DOHH2 (cell line): ENCODE measurements around the gene GAMT.

Source experiments
- H3F3A ChIP-seq: fragments of 200-600 bp; sonication (generic), shearing (Covaris generic); 2 replicates; pipeline ENCODE4 v1.6.0; 2016; ENCODE audit warnings: antibody characterized with exemption, mild to moderate bottlenecking; ENCODE audit not compliant: control insufficient read depth, insufficient read depth
- H3K27ac ChIP-seq: fragments of 200-600 bp; sonication (generic); 2 replicates; pipeline ENCODE4 v1.5.1; 2014; ENCODE audit warnings: low read depth, mild to moderate bottlenecking, low read length, moderate library complexity
- H3K27me3 ChIP-seq: fragments of 200-600 bp; sonication (generic); 2 replicates; pipeline ENCODE4 v1.6.1; 2014; ENCODE audit warnings: mild to moderate bottlenecking, low read length, mixed read lengths; ENCODE audit not compliant: control insufficient read depth
- H3K36me3 ChIP-seq: fragments of 200-600 bp; sonication (generic); 2 replicates; pipeline ENCODE4 v1.6.1; 2014; ENCODE audit warnings: mild to moderate bottlenecking, low read length, moderate library complexity, mixed read lengths; ENCODE audit not compliant: control insufficient read depth
- H3K4me1 ChIP-seq: fragments of 200-600 bp; sonication (generic); 2 replicates; pipeline ENCODE4 v1.6.1; 2014; ENCODE audit warnings: mild to moderate bottlenecking, low read length, mixed read lengths; ENCODE audit not compliant: control insufficient read depth
- H3K4me2 ChIP-seq: fragments of 200-600 bp; sonication (generic); 2 replicates; pipeline ENCODE4 v1.6.0; 2014; ENCODE audit warnings: mild to moderate bottlenecking, low read length, moderate library complexity
- H3K4me3 ChIP-seq: fragments of 200-600 bp; sonication (generic); 2 replicates; pipeline ENCODE4 v1.5.1; 2014; ENCODE audit warnings: mild to moderate bottlenecking, low read length, mixed read lengths
- H3K79me2 ChIP-seq: fragments of 200-600 bp; sonication (generic); 2 replicates; pipeline ENCODE4 v1.6.1; 2014; ENCODE audit warnings: mild to moderate bottlenecking, low read length, mixed read lengths; ENCODE audit not compliant: control insufficient read depth
- H3K9me2 ChIP-seq: fragments of 200-600 bp; sonication (generic); replicated peaks from 2 replicates; pipeline ENCODE4 v1.6.1; 2014; ENCODE audit warnings: mild to moderate bottlenecking, low read length, mixed read lengths; ENCODE audit not compliant: control insufficient read depth
- H3K9me3 ChIP-seq: fragments of 200-600 bp; sonication (generic); 2 replicates; pipeline ENCODE4 v1.6.1; 2014; ENCODE audit warnings: antibody characterized with exemption, low read length, mixed read lengths; ENCODE audit not compliant: control insufficient read depth, insufficient read depth
- H4K20me1 ChIP-seq: fragments of 200-600 bp; sonication (generic); 2 replicates; pipeline ENCODE4 v1.6.0; 2014; ENCODE audit warnings: low read depth, mild to moderate bottlenecking, antibody characterized with exemption, low read length, moderate library complexity; ENCODE audit not compliant: control insufficient read depth, insufficient read depth
- EZH2phosphoT487 ChIP-seq: fragments of 200-600 bp; sonication (generic); IDR thresholded peaks from 2 replicates; pipeline ENCODE4 v1.6.1; 2017; ENCODE audit warnings: borderline replicate concordance, mild to moderate bottlenecking, antibody characterized with exemption, low read length, moderate library complexity, mixed read lengths
- TF ChIP-seq, protein P1 (sequence below): fragments of 200-600 bp; sonication (generic); IDR thresholded peaks from one replicate; pipeline ENCODE4 v1.5.1; 2014; ENCODE audit warnings: antibody characterized with exemption, mild to moderate bottlenecking, low read depth, low read length; ENCODE audit not compliant: poor library complexity, severe bottlenecking

Gene GAMT

DNA sequence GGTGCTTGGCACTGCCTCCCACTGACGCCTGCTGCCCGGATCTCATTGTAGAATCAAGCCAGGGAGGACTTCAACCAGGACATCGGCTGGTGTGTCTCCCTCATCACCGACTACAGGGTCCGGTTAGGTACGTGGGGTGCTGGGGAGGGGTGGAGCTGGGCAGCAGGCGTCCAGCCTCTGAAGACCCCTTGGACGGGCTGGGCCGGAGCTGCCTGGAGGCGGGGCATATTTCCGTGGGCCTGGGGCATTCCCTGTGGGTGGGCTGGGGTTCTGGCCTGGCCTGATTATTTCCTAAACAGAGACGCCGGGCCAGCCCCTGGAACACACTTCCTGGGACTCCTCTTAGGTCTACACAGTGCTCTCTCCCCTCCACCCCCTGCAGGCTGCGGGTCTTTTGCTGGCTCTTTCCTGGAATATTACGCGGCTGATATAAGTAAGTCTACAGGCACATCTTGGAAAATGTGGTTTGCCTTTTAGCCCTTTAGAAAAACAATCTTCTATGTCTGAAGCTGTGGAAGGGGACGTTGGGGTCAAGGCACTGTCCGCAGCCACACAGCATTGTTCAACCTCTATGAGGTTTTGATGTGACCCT, 32.0 kb downstream of the GAMT start:
- H3K4me3 ChIP-seq = no peak overlapping the region
- no peaks in the 10 kb centered on the region for H3K4me1 ChIP-seq
- H3K27ac ChIP-seq = no peak overlapping the region
- TF ChIP-seq, protein P1, sequence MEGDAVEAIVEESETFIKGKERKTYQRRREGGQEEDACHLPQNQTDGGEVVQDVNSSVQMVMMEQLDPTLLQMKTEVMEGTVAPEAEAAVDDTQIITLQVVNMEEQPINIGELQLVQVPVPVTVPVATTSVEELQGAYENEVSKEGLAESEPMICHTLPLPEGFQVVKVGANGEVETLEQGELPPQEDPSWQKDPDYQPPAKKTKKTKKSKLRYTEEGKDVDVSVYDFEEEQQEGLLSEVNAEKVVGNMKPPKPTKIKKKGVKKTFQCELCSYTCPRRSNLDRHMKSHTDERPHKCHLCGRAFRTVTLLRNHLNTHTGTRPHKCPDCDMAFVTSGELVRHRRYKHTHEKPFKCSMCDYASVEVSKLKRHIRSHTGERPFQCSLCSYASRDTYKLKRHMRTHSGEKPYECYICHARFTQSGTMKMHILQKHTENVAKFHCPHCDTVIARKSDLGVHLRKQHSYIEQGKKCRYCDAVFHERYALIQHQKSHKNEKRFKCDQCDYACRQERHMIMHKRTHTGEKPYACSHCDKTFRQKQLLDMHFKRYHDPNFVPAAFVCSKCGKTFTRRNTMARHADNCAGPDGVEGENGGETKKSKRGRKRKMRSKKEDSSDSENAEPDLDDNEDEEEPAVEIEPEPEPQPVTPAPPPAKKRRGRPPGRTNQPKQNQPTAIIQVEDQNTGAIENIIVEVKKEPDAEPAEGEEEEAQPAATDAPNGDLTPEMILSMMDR = no peak
- no peak for TF ChIP-seq EZH2phosphoT487
- no peaks in the 10 kb centered on the region for H3K79me2 ChIP-seq
- H3F3A ChIP-seq = no peaks in the 10 kb centered on the region
- H3K9me2 ChIP-seq = no peaks in the 10 kb centered on the region
- H3K4me2 ChIP-seq = no peak overlapping the region
- no peaks in the 10 kb centered on the region for H3K9me3 ChIP-seq
- H3K27me3 ChIP-seq = no peaks in the 10 kb centered on the region
- H4K20me1 ChIP-seq = no peaks in the 10 kb centered on the region
- H3K36me3 ChIP-seq = peaks cover 60% of the 10 kb centered on the region

GRCh38 chr19:1366899-1367870, 34.2 kb downstream of the GAMT start:
- TF ChIP-seq, protein P1 = no peak
- no peak for TF ChIP-seq EZH2phosphoT487
- H3K4me2 ChIP-seq = no peak overlapping the region
- no peaks in the 10 kb centered on the region for H3K9me2 ChIP-seq
- no peaks in the 10 kb centered on the region for H3F3A ChIP-seq
- peaks cover 4% of the 10 kb centered on the region; the same call in 1 of the 2 replicates for H3K4me1 ChIP-seq
- no peaks in the 10 kb centered on the region for H4K20me1 ChIP-seq
- H3K27ac ChIP-seq = no peak overlapping the region
- H3K36me3 ChIP-seq = peaks cover 58% of the 10 kb centered on the region
- no peaks in the 10 kb centered on the region for H3K27me3 ChIP-seq
- H3K9me3 ChIP-seq = no peaks in the 10 kb centered on the region
- H3K4me3 ChIP-seq = no peak overlapping the region
- no peaks in the 10 kb centered on the region for H3K79me2 ChIP-seq

- H3F3A ChIP-seq = no peaks in the 10 kb centered on the region
- H3K79me2 ChIP-seq = no peaks in the 10 kb centered on the region
- H3K9me3 ChIP-seq = no peaks in the 10 kb centered on the region
- H3K9me2 ChIP-seq = no peaks in the 10 kb centered on the region
- TF ChIP-seq, protein P1 = no peak
- no peak for TF ChIP-seq EZH2phosphoT487
- no peak overlapping the region for H3K27ac ChIP-seq
- H3K36me3 ChIP-seq = peaks cover 64% of the 10 kb centered on the region
- H3K27me3 ChIP-seq = no peaks in the 10 kb centered on the region
- no peaks in the 10 kb centered on the region for H4K20me1 ChIP-seq
- H3K4me3 ChIP-seq = no peak overlapping the region
- H3K4me1 ChIP-seq = peaks cover 4% of the 10 kb centered on the region; the same call in 1 of the 2 replicates
- no peak overlapping the region for H3K4me2 ChIP-seq
These were observed 35.0 kb downstream of the GAMT start for GRCh38 chr19:1366296-1366695.
